ENCODE measurements around the gene CGN.
A peak's percentile ranks its signal among the peaks of the same experiment; 100 is the strongest.

CGN gene

GRCh38 chr1:151524736-151525135, 13.5 kb downstream of the CGN start:
- TF ChIP-seq, protein P1, sequence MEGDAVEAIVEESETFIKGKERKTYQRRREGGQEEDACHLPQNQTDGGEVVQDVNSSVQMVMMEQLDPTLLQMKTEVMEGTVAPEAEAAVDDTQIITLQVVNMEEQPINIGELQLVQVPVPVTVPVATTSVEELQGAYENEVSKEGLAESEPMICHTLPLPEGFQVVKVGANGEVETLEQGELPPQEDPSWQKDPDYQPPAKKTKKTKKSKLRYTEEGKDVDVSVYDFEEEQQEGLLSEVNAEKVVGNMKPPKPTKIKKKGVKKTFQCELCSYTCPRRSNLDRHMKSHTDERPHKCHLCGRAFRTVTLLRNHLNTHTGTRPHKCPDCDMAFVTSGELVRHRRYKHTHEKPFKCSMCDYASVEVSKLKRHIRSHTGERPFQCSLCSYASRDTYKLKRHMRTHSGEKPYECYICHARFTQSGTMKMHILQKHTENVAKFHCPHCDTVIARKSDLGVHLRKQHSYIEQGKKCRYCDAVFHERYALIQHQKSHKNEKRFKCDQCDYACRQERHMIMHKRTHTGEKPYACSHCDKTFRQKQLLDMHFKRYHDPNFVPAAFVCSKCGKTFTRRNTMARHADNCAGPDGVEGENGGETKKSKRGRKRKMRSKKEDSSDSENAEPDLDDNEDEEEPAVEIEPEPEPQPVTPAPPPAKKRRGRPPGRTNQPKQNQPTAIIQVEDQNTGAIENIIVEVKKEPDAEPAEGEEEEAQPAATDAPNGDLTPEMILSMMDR (conservative IDR thresholded peaks at IDR 0.05) = no peak
- H3K27ac ChIP-seq = no peak overlapping the region

GRCh38 chr1:151526735-151527525, 15.7 kb downstream of the CGN start:
- TF ChIP-seq, protein P1 (conservative IDR thresholded peaks at IDR 0.05) = no peak
- H3K27ac ChIP-seq = no peak overlapping the region

DNA sequence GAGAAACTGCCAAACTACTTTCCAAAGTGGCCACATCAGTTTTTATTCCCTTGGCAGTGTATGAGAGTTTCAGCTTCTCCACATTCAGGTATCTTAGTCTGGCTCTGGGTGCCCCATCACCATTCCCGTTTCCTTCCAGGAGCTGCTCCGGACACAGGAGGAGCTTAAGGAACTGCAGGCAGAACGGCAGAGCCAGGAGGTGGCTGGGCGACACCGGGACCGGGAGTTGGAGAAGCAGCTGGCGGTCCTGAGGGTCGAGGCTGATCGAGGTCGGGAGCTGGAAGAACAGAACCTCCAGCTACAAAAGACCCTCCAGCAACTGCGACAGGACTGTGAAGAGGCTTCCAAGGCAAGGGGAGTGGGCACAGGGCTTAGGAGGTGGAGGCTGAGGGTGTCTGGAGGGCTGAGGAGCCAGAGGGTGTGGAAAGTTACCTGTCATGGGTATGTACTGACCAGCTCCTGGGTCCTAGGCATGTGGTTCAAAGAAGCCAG, 18.1 kb downstream of the CGN start:
- no peak overlapping the region for H3K27ac ChIP-seq
- TF ChIP-seq, protein P1 (conservative IDR thresholded peaks at IDR 0.05) = no peak

DNA sequence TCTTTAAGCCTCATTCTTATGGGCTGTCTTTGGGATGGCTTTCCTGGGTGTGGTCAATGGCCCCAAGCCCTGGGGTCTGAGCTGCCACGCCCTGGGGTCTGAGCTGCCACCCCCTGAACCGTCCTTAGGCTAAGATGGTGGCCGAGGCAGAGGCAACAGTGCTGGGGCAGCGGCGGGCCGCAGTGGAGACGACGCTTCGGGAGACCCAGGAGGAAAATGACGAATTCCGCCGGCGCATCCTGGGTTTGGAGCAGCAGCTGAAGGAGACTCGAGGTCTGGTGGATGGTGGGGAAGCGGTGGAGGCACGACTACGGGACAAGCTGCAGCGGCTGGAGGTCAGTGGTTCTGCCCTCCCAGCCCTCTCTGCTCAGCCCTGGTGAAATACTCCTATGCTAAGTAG, 18.6 kb downstream of the CGN start:
- TF ChIP-seq, protein P1 (conservative IDR thresholded peaks at IDR 0.05) = no peak
- H3K27ac ChIP-seq = no peak overlapping the region

- no peak overlapping the region for H3K27ac ChIP-seq
- TF ChIP-seq, protein P1 (conservative IDR thresholded peaks at IDR 0.05) = no peak
These were observed 19.3 kb downstream of the CGN start for GRCh38 chr1:151530461-151530860.

DNA sequence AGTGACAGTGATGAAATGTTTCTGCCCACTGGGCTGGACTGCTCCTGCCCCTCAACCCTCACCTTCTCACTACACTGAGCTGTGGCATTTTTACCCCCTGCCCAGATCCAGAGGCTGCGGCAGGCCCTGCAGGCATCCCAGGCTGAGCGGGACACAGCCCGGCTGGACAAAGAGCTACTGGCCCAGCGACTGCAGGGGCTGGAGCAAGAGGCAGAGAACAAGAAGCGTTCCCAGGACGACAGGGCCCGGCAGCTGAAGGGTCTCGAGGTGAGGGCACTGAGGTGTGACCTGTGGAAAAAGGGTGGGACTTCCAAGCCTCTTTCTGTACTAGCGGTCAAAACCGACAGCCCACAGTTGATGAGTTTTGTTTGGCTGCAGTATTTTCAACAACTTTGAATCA, 22.7 kb downstream of the CGN start:
- no peak overlapping the region for H3K27ac ChIP-seq
- TF ChIP-seq, protein P1 (conservative IDR thresholded peaks at IDR 0.05) = no peak

DNA sequence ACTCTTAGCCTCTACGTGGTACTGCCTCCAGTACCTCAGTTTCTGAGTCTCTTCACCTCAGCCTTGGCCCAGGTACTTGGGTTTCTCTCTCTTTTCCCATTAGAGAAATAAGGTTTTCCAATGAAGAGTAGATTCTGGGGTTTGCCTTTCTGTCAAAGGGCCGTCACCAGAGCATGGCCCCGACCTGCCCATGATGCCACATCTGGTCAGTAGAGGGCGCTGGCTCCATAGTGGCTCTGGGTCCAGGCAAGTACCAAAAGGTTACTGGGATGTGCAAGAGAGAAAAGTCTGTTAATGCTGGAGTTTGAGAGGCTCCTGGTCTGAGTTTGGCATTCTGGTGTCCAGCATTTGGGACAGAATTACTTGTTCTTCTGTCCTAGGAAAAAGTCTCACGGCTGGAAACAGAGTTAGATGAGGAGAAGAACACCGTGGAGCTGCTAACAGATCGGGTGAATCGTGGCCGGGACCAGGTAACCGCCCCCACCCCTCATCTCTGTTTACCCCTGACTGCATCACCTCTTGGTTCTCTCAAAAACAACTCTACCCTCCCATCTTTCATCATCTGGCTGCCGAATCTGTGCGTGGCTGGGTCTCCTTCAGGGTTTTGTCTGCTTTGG, 23.6 kb downstream of the CGN start:
- TF ChIP-seq, protein P1 (conservative IDR thresholded peaks at IDR 0.05) = peak; percentile 96
- no peak overlapping the region for H3K27ac ChIP-seq
